Right renal cortex interstitium (tissue), 3 donors: ENCODE measurements around the gene COL19A1. TPM values are rescaled to one million over a fixed set of nuclear protein-coding genes. Genes with fewer than 3 reads are reported as not detected.
"Not testable (repeated sequence)": the region's sequence is repeated elsewhere in the genome, so short reads cannot be mapped to it uniquely, and the experiment has no call there.

Experiments used
- DNase-seq, 3 donors: peaks; one replicate each; pipeline ENCODE4 v3.0.0-alpha.2; 2013; ENCODE audit warnings: low read depth in 3 of 3, low spot score in 2 of 3
- polyA plus RNA-seq, 3 donors: library from polyadenylated mRNA; unstranded; fragments of 120-200 nt; gene quantifications; one replicate each; pipeline ENCODE4 v1.2.1, GENCODE V29; 2013; ENCODE audit not compliant: insufficient read length in 3 of 3

The COL19A1 gene
- 1 to 10 TPM; 3.1 to 3.3 (median 3.1) TPM for polyA plus RNA-seq

DNA sequence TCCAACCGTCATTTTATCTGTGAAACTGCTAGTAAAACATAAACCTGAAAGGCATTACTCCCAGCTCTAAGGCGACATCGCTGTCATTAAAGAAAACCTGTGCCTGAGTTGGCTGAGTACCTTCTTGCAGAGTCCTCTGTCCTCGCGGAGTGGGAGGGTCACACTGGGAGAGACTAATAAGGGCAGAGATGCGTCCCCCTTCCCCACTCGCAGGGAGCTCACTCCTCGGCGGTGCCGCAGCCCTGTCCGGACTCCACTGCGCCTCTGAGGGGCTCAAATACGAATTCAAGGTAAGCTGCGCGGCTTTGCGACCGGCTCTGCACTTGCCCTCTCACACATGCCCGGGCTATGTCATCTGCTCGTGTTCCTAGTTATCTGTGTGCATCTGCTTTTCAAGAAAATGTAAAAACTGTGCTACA lies at the start of gene COL19A1:
Gene COL19A1 (plus strand): TSS at position 206 of the 419 bp plus-strand sequence. CDS start 13,012 bp downstream, outside the sequence.
- DNase-seq = peak in 2 of 3 donors; percentile 2 to 4

DNA sequence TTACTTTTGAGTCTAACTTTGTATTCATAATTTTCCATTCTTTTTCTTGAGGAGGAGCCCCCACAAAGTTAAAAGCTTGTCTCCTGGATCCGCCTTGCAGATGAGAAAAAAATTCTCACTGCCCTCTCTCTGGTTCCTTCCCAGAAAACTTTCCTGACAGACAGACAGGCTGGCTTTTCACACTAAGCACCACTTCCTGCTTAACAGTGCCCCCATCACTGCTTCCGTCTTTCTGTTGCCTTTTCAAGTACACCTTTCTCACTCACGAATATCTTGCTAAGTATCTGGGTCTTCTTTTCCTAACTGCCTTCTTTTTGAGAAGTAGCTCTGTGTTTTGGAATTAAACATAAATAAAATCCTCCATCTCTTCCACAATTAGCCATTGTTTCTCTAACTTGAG lies 49.8 kb upstream of the COL19A1 start:
- DNase-seq = no peak

DNA sequence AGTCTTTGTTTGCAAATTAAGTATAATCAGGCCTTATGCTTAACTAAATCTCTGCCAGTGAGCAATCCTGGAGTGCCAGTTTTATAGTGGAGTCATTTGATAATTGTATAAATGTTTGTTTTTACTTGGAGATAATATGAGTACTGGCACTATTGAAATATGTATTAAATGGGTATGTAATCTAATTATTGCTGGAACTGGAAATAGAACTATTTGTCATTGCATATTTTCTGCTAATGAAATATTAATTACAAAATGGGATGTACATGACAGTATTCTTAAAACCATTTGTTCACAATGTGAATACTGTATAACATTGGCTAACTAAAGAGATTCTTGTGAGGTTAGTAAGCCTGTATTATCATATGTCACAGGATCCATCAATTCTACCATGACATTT lies 49.0 kb upstream of the COL19A1 start:
- no peak for DNase-seq

DNA sequence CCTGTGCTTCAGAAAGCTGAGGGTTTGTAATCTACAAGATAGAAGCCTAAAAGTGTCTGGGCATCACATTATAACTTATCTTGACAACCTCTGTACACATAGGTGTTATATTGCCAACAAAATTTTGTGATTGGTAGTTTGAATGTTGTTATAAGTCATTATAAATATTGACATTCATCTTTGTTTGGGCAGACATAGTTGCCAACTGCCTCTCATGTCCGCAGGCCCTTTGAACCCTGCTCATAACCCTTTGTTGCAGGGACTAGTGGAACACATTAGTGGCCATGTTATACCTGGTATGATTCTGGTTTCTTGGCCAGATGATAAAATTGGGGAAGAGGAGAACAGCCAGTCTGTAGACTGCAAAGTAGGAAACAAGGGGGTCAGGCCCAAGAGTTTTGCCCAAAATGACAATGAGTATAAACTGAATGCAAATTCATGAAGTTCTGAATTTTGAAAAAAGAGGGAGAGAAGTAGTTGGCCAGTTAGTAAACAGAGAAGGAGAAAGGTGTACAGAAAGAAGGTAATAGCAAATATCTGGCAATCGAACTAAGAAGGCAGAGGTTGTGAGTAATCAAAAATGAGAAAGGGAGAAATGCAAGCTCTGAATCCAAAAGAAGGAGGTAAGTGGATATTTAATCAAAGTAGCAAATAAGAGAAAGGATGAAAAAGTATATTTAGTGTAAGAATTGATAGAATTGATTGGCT lies 48.0 kb upstream of the COL19A1 start:
- no peak for DNase-seq

DNA sequence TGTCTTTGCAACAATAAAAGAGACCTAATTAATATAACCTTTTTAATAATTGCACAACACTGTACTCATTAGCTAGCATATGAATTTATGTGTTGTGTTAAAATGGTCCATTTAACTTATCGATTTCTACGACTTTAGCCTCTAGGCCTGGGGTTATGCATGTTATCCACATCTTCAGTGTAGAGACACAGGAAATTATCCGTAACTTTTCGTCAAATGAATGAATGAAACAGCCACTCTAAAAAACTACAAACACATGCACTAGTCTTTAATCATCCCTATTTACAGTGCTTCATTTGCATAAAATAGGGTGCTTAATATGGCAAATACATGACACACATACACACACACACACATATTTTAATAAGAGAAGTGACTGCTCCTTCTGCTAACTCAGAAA lies 47.2 kb upstream of the COL19A1 start:
- no peak for DNase-seq

- DNase-seq = no peak
Measured at GRCh38 chr6:69820018-69820417, 46.3 kb upstream of the COL19A1 start.

- DNase-seq = no peak
Measured at GRCh38 chr6:69820438-69820837, 45.9 kb upstream of the COL19A1 start.

- DNase-seq = not testable (repeated sequence)
Measured at GRCh38 chr6:69824355-69824754, 42.0 kb upstream of the COL19A1 start.

DNA sequence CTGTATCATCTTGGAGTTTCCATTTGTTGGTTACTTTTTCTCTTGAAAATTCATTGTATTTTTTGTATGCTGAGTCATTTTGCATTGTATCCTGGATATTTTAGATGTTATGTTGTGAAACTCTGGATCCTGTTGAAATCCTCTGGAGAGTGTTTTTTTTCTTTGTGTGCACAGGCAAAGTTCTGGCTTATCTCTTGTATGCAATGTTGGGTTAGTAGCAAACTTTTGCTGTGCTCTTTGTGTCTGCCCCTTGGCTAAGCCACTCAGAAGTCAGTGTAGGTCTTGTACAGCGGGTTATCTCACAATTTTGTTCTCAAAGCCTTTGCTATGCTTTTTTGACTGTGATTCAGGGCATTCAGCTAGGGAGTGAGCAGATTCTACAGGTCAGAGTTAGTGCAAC lies 40.5 kb upstream of the COL19A1 start:
- no peak for DNase-seq

- no peak for DNase-seq
Measured at GRCh38 chr6:69827276-69827893, 39.0 kb upstream of the COL19A1 start.

GRCh38 chr6:69832558-69832957 lies 33.8 kb upstream of the COL19A1 start:
- DNase-seq = no peak

DNA sequence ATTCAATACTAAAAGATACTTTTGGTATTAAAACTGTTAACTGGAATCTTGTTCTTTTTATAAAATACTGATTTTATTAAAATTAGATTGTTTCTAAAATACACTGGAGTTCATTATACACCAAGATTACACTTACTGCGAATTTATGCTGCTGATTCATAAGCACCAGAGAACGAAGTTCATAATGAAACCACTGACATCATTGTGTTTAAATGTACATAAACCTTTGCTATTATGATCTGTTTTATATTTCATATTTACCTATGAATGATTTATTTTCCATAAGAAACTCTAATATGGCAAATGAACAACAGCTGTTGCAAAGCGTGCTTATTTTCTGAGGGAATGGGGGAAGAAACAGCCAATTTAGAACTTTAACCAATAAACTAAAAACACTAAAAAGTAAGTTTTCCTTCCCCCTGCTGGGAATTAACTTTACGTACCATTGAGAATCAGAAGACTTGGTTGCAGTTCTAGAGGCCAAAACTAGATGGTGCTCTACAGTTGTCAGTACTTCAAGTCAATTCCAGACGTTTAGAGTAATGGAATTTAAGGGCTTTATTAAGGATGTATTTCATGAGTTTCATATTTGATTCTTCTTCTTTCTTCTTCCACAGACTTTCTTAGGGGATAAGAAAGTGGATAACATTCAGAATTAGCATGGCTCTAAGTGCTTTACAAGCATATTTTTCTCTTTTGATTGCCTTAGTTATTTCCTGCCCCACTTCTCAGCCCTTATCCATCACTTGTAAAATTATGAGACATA lies 30.8 kb upstream of the COL19A1 start:
- DNase-seq = peak in 2 of 3 donors; percentile 34 to 43

GRCh38 chr6:69841862-69842261 lies 24.5 kb upstream of the COL19A1 start:
- DNase-seq = no peak

GRCh38 chr6:69843189-69843588 lies 23.2 kb upstream of the COL19A1 start:
- no peak for DNase-seq

- DNase-seq = no peak
Measured at GRCh38 chr6:69846312-69846711, 20.0 kb upstream of the COL19A1 start.

GRCh38 chr6:69846770-69847491 lies 19.4 kb upstream of the COL19A1 start:
- no peak for DNase-seq

- DNase-seq = no peak
Measured at GRCh38 chr6:69847492-69847788, 18.9 kb upstream of the COL19A1 start.

DNA sequence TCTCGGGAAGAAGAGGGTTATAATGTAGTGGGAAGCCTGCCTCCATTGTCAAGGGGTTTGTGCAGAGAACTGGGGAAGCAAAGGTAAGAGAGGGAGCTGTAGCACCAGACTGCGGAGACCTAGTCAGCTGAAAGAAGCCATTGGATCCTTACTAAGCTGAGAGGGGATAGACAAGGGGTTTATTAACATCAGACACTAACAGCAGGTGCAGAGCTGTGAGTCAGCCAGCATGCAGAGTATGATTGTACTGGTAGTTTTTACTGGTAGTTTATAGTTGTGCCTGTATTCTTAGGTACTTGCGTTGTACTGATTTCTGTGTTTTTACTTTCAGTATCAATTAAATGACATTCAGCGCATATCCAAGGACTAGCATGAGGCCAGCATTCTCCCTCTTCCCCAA lies 17.8 kb upstream of the COL19A1 start:
- DNase-seq = no peak

GRCh38 chr6:69852706-69853105 lies 13.7 kb upstream of the COL19A1 start:
- DNase-seq = no peak

- no peak for DNase-seq
Measured at GRCh38 chr6:69861986-69862385, 4.4 kb upstream of the COL19A1 start.

DNA sequence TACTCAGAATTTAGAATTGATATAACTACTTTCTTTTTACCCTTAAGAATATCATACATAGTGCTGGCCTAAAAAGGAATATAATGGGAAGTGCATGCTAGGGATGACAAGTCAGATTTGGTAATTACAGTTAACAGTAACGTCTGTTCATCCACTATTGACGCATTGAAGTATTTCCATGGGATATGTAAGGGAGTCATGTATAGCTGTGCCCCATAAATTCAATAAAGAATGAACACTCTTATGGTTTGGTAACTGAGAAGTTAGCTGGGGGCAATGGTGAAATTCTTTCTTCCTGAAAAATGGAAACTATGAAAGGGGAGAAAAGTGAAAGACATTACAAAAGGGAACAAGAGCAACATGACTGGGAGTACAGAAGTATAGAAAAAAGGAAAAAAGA lies 2.6 kb upstream of the COL19A1 start:
- no peak for DNase-seq
